IMR-90 (cell line): Measurements from ENCODE around the gene SLCO3A1. TPM values are rescaled to one million over a fixed set of nuclear protein-coding genes. Genes with fewer than 3 reads are reported as not detected.
A peak's percentile ranks its signal among the peaks of the same experiment; 100 is the strongest.

Experiments used
- ATAC-seq: fragments of 200-7000 bp; cut with Tn5 transposase; 2 replicates; pipeline ENCODE4 v1.9.1; 2020; ENCODE audit warnings: low read depth, mild to moderate bottlenecking, moderate library complexity
- BruUV-seq: library from RNA; stranded (reverse); fragments of 400-500 nt; replicated peaks from 2 replicates; lab custom pipeline; 2021; lab: Mats Ljungman, UMichigan
- CTCF ChIA-PET: fragments of 300-600 bp; formaldehyde crosslinking; extraction: SDS; loops from one replicate; lab custom pipeline; 2021; ENCODE audit warnings: antibody characterized with exemption; lab: Yijun Ruan, JAX
- POLR2A ChIA-PET: fragments of 300-600 bp; sonication (Branson Sonifier 250); formaldehyde crosslinking; loops from one replicate; lab custom pipeline; 2022; ENCODE audit warnings: antibody characterized with exemption; ENCODE audit not compliant: unreplicated experiment; lab: Charles Lee
- DNase-seq: peaks from one replicate; pipeline ENCODE4 v3.0.0; 2013
- H2AFZ ChIP-seq: replicated peaks from 2 replicates; pipeline ENCODE3; 2013; ENCODE audit warnings: low read length, mild to moderate bottlenecking; ENCODE audit not compliant: poor library complexity
- H2AK5ac ChIP-seq: 2 replicates; pipeline ENCODE4 v1.6.1; 2013; ENCODE audit warnings: low read depth, low read length, inconsistent platforms
- H2AK9ac ChIP-seq: replicated peaks from 2 replicates; pipeline ENCODE3; 2013; ENCODE audit warnings: mild to moderate bottlenecking, low read depth, low read length, moderate library complexity; ENCODE audit not compliant: poor library complexity
- H2BK120ac ChIP-seq: 2 replicates; pipeline ENCODE4 v1.6.1; 2013; ENCODE audit warnings: low read depth, low read length, inconsistent platforms
- H2BK15ac ChIP-seq: 3 replicates; pipeline ENCODE4 v1.6.1; 2013; ENCODE audit warnings: low read depth, low read length, inconsistent platforms
- H2BK20ac ChIP-seq: 2 replicates; pipeline ENCODE4 v1.6.1; 2013; ENCODE audit warnings: low read depth, mild to moderate bottlenecking, inconsistent platforms, low read length, moderate library complexity
- H2BK5ac ChIP-seq: 2 replicates; pipeline ENCODE4 v1.6.1; 2013; ENCODE audit warnings: mild to moderate bottlenecking, low read depth, low read length, inconsistent platforms; ENCODE audit not compliant: poor library complexity, severe bottlenecking
- H3K14ac ChIP-seq: replicated peaks from 2 replicates; pipeline ENCODE4 v1.6.1; 2013; ENCODE audit warnings: low read depth, low read length, inconsistent platforms
- H3K18ac ChIP-seq: 2 replicates; pipeline ENCODE4 v1.6.1; 2013; ENCODE audit warnings: low read depth, low read length, control low read depth
- H3K23ac ChIP-seq: 2 replicates; pipeline ENCODE4 v1.6.1; 2013; ENCODE audit warnings: low read depth, low read length, inconsistent platforms
- H3K27ac ChIP-seq: 2 replicates; pipeline ENCODE4 v1.5.1; 2013; ENCODE audit warnings: mild to moderate bottlenecking, control low read depth, low read length; ENCODE audit not compliant: insufficient read depth
- H3K27me3 ChIP-seq: 2 replicates; pipeline ENCODE4 v1.6.1; 2013; ENCODE audit warnings: low read length; ENCODE audit not compliant: control insufficient read depth, insufficient read depth
- H3K36me3 ChIP-seq: 2 replicates; pipeline ENCODE4 v1.6.1; 2013; ENCODE audit warnings: low read length, mixed read lengths; ENCODE audit not compliant: control insufficient read depth, insufficient read depth
- H3K4ac ChIP-seq: 2 replicates; pipeline ENCODE4 v1.6.1; 2013; ENCODE audit warnings: low read depth, low read length, inconsistent platforms
- H3K4me1 ChIP-seq: 2 replicates; pipeline ENCODE4 v1.6.1; 2013; ENCODE audit warnings: low read length, mixed read lengths; ENCODE audit not compliant: control insufficient read depth, insufficient read depth
- H3K4me2 ChIP-seq: 2 replicates; pipeline ENCODE4 v1.6.1; 2013; ENCODE audit warnings: low read depth, mild to moderate bottlenecking, control low read depth, low read length, moderate library complexity
- H3K4me3 ChIP-seq: 2 replicates; pipeline ENCODE4 v1.5.1; 2013; ENCODE audit warnings: low read depth, mild to moderate bottlenecking, control low read depth, low read length, moderate library complexity; ENCODE audit not compliant: insufficient read depth
- H3K56ac ChIP-seq: 2 replicates; pipeline ENCODE4 v1.6.1; 2013; ENCODE audit warnings: low read length, inconsistent platforms; ENCODE audit not compliant: insufficient read depth; ENCODE audit errors: extremely low read depth
- H3K79me1 ChIP-seq, 2 experiments: 2 replicates each; pipeline ENCODE4 v1.6.1; 2013; ENCODE audit warnings: low read length in 2 of 2, inconsistent platforms in 1 of 2, low read depth in 1 of 2
- H3K9ac ChIP-seq: 2 replicates; pipeline ENCODE4 v1.6.1; 2013; ENCODE audit warnings: low read depth, low read length, control low read depth
- H3K9me1 ChIP-seq: 2 replicates; pipeline ENCODE4 v1.6.1; 2013; ENCODE audit warnings: low read length, inconsistent platforms; ENCODE audit not compliant: insufficient read depth
- H3K9me3 ChIP-seq: 2 replicates; pipeline ENCODE4 v1.6.1; 2013; ENCODE audit warnings: low read length; ENCODE audit not compliant: control insufficient read depth, insufficient read depth
- H4K20me1 ChIP-seq: 2 replicates; pipeline ENCODE4 v1.6.1; 2013; ENCODE audit warnings: low read length, inconsistent platforms; ENCODE audit not compliant: insufficient read depth
- H4K5ac ChIP-seq: 2 replicates; pipeline ENCODE4 v1.6.1; 2013; ENCODE audit warnings: mild to moderate bottlenecking, low read depth, low read length, control low read depth
- H4K8ac ChIP-seq, 2 experiments: 2 replicates each; pipeline ENCODE4 v1.6.1; 2013; ENCODE audit warnings: low read depth in 2 of 2, low read length in 2 of 2, control low read depth in 1 of 2, inconsistent platforms in 1 of 2
- H4K91ac ChIP-seq: 2 replicates; pipeline ENCODE4 v1.6.1; 2013; ENCODE audit warnings: low read depth, low read length, inconsistent platforms; ENCODE audit not compliant: insufficient read depth
- BHLHE40 ChIP-seq: fragments of 150-350 bp; IDR thresholded peaks from 2 replicates; pipeline ENCODE4 v1.6.1; 2016; ENCODE audit warnings: mild to moderate bottlenecking, low read depth, low read length
- CEBPB ChIP-seq: IDR thresholded peaks from 2 replicates; pipeline ENCODE4 v1.6.1; 2012; ENCODE audit warnings: low read depth, low read length, improper control_type of control experiment
- NFE2L2 ChIP-seq: fragments of 150-350 bp; IDR thresholded peaks from 2 replicates; pipeline ENCODE4 v1.6.1; 2016; ENCODE audit warnings: low read depth, mild to moderate bottlenecking, low read length
- WGBS, 2 experiments: methylation state at CpG; one replicate each; pipeline versions ENCODE4 v1.1.5 to v1.1.7; 2013; ENCODE audit warnings: missing lambda C conversion rate in 2 of 2; ENCODE audit not compliant: insufficient read length in 1 of 2; ENCODE audit errors: extremely low coverage in 2 of 2; 5-methylcytosine and 5-hydroxymethylcytosine counted together
- dilution Hi-C: fragments of 300-500 bp; cut with HindIII; formaldehyde crosslinking; loops from one replicate; pipeline ENCODE4 v1.14.3; 2018; ENCODE audit warnings: low sequenced_read_pairs; ENCODE audit not compliant: unreplicated experiment
- in situ Hi-C: fragments of 300-500 bp; cut with MboI; formaldehyde crosslinking; loops from 3 replicates; pipeline ENCODE4 v1.14.3; 2019; ENCODE audit warnings: low sequenced_read_pairs, inconsistent platforms, mixed read lengths
- intact Hi-C: fragments of 100-400 bp; cut with micrococcal nuclease; formaldehyde crosslinking; loops from 2 replicates; pipeline ENCODE4 v1.10.0; 2022
- polyA plus RNA-seq, 3 experiments: library from polyadenylated mRNA; depleted of rRNA; stranded (reverse); fragments of >200 nt; gene quantifications; 2 replicates each; pipeline ENCODE4 v1.2.3, GENCODE V29; 2012; ENCODE audit warnings: low replicate concordance in 1 of 3
- total RNA-seq: library from RNA; depleted of rRNA; stranded (reverse); fragments of >200 nt; gene quantifications from 2 replicates; pipeline ENCODE4 v1.2.3, GENCODE V29; 2012

SLCO3A1 gene
- total and polyA plus RNA-seq, 2 of the 4 experiments (the other 2 are of a cell fraction) = 4.7 to 8.1 TPM

DNA sequence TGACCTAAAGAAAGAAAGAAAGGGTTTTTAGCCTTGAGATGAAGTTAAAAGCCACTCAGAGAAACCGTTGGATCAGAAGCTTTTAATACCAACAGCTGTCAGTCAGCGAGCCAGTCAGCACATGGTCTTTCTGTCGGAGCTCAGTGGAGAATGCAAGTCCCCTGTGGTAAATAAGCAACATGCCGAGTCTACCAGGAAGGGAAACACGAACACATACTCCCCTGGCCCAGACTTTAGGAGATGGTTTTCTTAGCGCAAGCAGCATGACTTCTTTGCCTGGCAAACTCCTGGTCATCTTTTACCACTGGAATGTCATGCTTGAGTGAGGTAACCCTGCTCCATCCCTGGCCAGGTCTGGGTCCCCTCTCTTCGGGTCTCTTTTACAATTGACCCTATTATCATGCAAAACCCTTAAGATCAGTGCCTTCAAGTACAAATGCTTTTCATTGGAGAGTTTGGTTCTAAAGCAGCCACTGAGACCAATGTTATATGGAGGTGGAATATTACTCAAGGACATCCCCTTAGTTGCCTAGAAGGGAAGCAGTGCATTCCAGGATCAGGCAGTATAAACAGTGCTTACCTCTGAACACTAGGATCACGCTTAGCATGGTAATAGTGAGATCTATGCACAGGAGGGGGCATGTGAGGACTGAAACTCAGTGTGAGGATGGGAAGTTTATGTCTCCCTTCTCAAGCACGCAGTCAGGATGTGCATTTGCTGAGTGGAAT, 28.2 kb downstream of the SLCO3A1 start (continued):
- no peak for TF ChIP-seq NFE2L2

- CTCF ChIA-PET = interaction anchor here (0.5 kb wide), 1 partner anchor 41 kb away, joined by 3 read pairs; no protein-coding TSS in a partner anchor
- no TSS peak for BruUV-seq
- H3K4me1 ChIP-seq = peaks cover 10% of the 10 kb centered on the region
Observed at GRCh38 chr15:91882858-91883586, 29.5 kb downstream of the SLCO3A1 start.

More at GRCh38 chr15:91882858-91883586, 29.5 kb downstream of the SLCO3A1 start:
- Histone ChIP-seq H3K23ac (no peak overlapping the region), H2BK120ac (peak overlapping the region; percentile 49; the same call in 1 of the 2 replicates), H3K9me1 (peaks cover 10% of the 10 kb centered on the region; the same call in 1 of the 2 replicates), H3K27me3 (no peaks in the 10 kb centered on the region), H2AFZ (peak overlapping the region; percentile 14), H3K4me3 (no peak overlapping the region), H3K56ac (no peak overlapping the region), H3K27ac (no peak overlapping the region), H4K91ac (0 out of 2 replicates have a peak overlapping the region, but pooled peaks have one; percentile 29), H4K5ac (no peak overlapping the region), H2AK9ac (peak overlapping the region; percentile 3), H3K9me3 (no peaks in the 10 kb centered on the region), H3K4me2 (no peak overlapping the region), H2BK20ac (0 out of 2 replicates have a peak overlapping the region, but pooled peaks have one; percentile 14), H2BK15ac (no peak overlapping the region), H2AK5ac (no peak overlapping the region), H3K4ac (0 out of 2 replicates have a peak overlapping the region, but pooled peaks have one; percentile 22), H3K9ac (no peak overlapping the region), H3K14ac (no peak overlapping the region), H4K8ac (no peak overlapping the region), H4K20me1 (no peaks in the 10 kb centered on the region), H3K79me1 (peaks cover 0 to 16% of the 10 kb centered on the region in 2 experiments; a peak in 1 of 4 replicates), H3K36me3 (no peaks in the 10 kb centered on the region), H3K18ac (no peak overlapping the region), H2BK5ac (no peak overlapping the region)
- POLR2A ChIA-PET = no interaction called here
- intact Hi-C loops = no loop called here
- ATAC-seq = peak; percentile 61
- peak; percentile 65 for TF ChIP-seq BHLHE40
- TF ChIP-seq CEBPB = no peak
- DNase-seq = peak; percentile 60
- WGBS, 2 experiments = 80% methylated on average over 1 of the region's 8 CpGs; no CpG with 5 or more reads in 1 of the 2 experiments
- in situ Hi-C loops = no loop called here
- dilution Hi-C loops = no loop called here
